PC-9 (cell line): Measurements from ENCODE around the gene NECAP2.
"Not testable (repeated sequence)": the region's sequence is repeated elsewhere in the genome, so short reads cannot be mapped to it uniquely, and the experiment has no call there.

ENCODE experiments used
- CTCF ChIP-seq: fragments of 200-600 bp; sonication (generic); conservative IDR thresholded peaks from 2 replicates; pipeline ENCODE4 v1.6.1; 2017; ENCODE audit warnings: mixed run types, antibody characterized with exemption, mild to moderate bottlenecking, moderate library complexity
- EZH2 ChIP-seq: fragments of 200-600 bp; sonication (generic); IDR thresholded peaks from 2 replicates; pipeline ENCODE4 v1.8.0; 2017; ENCODE audit warnings: antibody characterized with exemption, low read depth

- not testable (repeated sequence) for TF ChIP-seq CTCF, EZH2
These were observed 14.4 kb downstream of the NECAP2 start for GRCh38 chr1:16454909-16455308.
